ENCODE data around the gene SMARCA1.

- TF ChIP-seq, protein P1, sequence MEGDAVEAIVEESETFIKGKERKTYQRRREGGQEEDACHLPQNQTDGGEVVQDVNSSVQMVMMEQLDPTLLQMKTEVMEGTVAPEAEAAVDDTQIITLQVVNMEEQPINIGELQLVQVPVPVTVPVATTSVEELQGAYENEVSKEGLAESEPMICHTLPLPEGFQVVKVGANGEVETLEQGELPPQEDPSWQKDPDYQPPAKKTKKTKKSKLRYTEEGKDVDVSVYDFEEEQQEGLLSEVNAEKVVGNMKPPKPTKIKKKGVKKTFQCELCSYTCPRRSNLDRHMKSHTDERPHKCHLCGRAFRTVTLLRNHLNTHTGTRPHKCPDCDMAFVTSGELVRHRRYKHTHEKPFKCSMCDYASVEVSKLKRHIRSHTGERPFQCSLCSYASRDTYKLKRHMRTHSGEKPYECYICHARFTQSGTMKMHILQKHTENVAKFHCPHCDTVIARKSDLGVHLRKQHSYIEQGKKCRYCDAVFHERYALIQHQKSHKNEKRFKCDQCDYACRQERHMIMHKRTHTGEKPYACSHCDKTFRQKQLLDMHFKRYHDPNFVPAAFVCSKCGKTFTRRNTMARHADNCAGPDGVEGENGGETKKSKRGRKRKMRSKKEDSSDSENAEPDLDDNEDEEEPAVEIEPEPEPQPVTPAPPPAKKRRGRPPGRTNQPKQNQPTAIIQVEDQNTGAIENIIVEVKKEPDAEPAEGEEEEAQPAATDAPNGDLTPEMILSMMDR (IDR thresholded peaks at IDR 0.05; ENCODE audit: poor library complexity) = no peak
- no peak for TF ChIP-seq EZH2 (IDR thresholded peaks at IDR 0.05; ENCODE audit: borderline replicate concordance)
These were observed 6.5 kb upstream of the SMARCA1 start for GRCh38 chrX:129529685-129530281.

Data from hepatocyte (in vitro differentiated cells).